Gastrocnemius medialis (tissue), 4 donors: ENCODE measurements around the gene NFAT5.

Experiments
- POLR2A ChIP-seq, 2 donors: fragments of 450-650 bp; IDR thresholded peaks; one replicate each; pipeline ENCODE4 v1.6.1; 2017; ENCODE audit warnings: antibody characterized with exemption in 2 of 2, mild to moderate bottlenecking in 2 of 2, moderate library complexity in 2 of 2
- TF ChIP-seq, protein P1 (sequence below), 5 experiments: fragments of 450-650 bp in 3 of 5; fragments of 200-600 bp in 2 of 5; sonication (generic) in 2 of 5; IDR thresholded peaks in 4 of 5; conservative IDR thresholded peaks in 1 of 5; 1 replicate in 4 of 5; 2 replicates in 1 of 5; pipeline ENCODE4 v1.5.1; 2016 to 2019; ENCODE audit warnings: antibody characterized with exemption in 5 of 5, mild to moderate bottlenecking in 3 of 5, moderate library complexity in 3 of 5

- TF ChIP-seq, protein P1, sequence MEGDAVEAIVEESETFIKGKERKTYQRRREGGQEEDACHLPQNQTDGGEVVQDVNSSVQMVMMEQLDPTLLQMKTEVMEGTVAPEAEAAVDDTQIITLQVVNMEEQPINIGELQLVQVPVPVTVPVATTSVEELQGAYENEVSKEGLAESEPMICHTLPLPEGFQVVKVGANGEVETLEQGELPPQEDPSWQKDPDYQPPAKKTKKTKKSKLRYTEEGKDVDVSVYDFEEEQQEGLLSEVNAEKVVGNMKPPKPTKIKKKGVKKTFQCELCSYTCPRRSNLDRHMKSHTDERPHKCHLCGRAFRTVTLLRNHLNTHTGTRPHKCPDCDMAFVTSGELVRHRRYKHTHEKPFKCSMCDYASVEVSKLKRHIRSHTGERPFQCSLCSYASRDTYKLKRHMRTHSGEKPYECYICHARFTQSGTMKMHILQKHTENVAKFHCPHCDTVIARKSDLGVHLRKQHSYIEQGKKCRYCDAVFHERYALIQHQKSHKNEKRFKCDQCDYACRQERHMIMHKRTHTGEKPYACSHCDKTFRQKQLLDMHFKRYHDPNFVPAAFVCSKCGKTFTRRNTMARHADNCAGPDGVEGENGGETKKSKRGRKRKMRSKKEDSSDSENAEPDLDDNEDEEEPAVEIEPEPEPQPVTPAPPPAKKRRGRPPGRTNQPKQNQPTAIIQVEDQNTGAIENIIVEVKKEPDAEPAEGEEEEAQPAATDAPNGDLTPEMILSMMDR (IDR thresholded peaks at IDR 0.05 in 4 of 5, conservative IDR thresholded peaks at IDR 0.05 in 1 of 5) = no peak
- TF ChIP-seq POLR2A (IDR thresholded peaks at IDR 0.05) = no peak
Measured at GRCh38 chr16:69707920-69708683, 142.3 kb downstream of the NFAT5 start.
